Myocyte (in vitro differentiated cells): ENCODE results near the gene MLANA. TPM values are rescaled to one million over a fixed set of nuclear protein-coding genes. Genes with fewer than 3 reads are reported as not detected.

Experiments used
- DNase-seq: peaks from one replicate; pipeline ENCODE4 v3.0.0-alpha.2; 2012; ENCODE audit warnings: low read depth
- total RNA-seq: library from RNA; depleted of rRNA; stranded (reverse); fragments of >200 nt; gene quantifications from 2 replicates; pipeline ENCODE4 v1.2.3, GENCODE V29; 2014

MLANA gene
- total RNA-seq, 1 donor from 2014 or later, result 0.70 TPM

DNA sequence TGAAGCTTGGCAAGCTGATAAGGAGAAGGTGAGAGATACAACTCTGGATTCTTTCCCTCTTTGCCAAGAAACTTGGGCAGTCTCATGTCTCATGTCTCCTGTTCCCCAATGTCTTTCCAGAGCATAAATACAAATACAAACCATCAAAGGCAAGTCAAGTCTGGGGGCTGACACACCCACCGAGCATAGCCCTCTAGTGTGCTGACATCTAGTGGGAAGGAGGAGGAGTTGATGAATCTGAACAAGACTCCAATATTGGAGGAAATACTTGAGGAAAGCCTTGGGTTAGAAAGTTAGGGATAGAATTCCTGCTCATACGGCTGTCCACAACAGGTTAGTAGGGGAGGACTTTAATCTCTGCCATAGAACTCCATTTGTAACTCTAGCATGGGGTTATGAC is 8.6 kb downstream of the MLANA start:
- no peak for DNase-seq

DNA sequence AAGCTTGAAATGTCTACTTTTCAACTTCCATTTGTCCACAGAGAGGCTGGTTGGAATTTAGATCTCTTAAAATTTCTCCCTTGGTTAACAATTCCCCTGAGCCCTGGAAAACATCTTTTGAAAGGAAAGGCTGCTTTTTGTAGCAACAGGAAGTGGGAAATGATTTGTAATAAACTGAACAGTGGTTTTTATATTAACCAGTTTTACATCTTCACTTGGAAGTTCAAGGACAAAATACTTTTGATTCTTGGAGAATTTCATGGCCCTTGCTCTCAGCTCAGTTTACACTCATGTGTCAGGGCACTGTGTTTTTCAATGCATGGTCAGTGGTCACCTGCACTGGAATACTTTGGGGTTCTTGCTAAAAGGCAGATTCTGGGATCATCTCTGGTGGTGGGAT is 9.9 kb downstream of the MLANA start:
- DNase-seq, result peak; percentile 13

DNA sequence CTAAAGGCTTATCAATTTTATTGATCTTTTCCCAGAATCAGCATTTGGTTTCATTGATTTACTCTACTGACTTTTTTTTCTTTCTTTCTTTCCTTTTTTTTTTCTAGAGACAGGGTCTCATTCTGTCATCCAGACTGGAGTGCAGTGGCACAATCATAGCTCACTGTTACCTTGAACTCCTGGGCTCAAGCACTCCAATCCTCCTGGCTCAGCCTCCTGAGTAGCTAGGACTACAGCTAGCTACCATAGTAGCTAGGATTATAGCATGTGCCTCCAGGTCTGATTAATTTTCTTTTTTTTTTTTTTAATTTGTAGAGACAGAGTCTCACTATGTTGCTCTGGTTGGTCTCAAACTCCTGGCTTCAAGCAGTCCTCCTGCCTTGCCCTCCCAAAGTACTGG is 11.7 kb downstream of the MLANA start:
- no peak for DNase-seq

DNA sequence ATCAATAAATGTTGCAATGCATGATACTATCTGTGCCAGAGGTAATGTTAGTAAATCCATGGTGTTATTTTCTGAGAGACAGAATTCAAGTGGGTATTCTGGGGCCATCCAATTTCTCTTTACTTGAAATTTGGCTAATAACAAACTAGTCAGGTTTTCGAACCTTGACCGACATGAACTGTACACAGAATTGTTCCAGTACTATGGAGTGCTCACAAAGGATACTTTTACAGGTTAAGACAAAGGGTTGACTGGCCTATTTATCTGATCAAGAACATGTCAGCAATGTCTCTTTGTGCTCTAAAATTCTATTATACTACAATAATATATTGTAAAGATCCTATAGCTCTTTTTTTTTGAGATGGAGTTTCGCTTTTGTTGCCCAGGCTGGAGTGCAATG is 18.2 kb downstream of the MLANA start:
- DNase-seq, result no peak

DNA sequence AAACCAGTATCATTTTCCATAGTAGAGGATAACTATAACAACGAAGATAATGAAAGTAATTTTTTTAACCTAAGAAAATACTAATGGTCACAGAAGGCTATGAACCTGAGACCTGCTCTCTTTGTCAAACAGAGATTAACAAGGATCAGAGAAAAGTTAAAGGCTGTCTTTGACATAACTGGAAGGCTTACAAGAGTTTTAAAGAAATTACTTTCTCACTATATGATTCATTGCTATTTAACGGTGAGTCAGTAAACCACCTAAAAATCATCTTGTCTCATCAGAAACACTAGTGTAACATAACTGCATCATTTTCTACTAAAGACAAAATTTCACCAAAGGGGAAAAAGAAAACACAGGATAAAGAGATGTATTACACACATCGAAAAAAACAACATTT is 19.3 kb downstream of the MLANA start:
- no peak for DNase-seq

DNA sequence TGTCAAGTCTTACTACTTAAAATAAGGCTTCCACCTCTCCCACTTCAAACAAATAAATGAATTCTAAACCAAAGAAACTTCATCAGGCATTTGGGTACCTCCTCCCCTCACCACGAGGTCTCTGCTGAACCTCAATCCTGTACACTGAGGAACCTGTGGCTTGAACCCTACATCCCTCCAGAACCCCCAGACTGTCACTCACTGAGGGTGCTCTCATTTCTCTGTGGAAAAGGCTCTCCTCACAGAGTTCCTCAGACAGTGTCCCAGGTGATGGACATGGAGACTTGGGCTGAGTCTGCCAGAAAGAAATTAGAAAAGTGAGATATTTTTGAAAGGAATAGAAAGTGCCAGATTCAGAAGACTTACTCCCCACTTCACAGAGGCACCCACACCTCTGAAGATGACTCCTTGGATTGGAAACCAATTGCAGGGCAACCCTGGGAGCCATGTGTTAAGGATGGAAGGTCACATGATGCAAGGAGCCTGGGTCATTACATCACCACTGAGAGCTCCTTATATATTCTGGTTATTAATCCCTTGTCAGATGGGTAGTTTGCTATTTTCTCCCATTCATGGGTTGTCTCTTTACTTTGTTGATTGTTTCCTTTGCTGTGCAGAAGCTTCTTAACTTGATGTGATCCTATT is 19.8 kb downstream of the MLANA start:
- no peak for DNase-seq

DNA sequence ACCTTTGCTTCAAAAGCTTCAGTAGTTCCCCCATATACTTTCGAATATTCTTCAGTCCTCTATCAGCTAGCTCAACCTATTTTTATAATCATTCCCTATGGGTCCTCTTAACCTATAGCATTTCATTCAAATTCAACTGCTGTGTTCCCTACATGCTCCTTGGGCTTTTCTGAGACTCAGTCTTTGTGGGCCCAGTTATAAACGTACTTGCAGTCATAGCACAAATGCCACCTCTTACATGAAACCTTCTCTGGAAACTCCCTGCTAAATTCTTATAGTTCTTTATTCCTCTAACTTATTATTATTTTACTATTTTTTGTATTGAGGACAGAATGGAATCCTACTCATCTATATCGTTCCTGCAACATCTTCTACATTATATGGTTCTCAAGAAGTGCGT is 24.7 kb downstream of the MLANA start:
- no peak for DNase-seq

DNA sequence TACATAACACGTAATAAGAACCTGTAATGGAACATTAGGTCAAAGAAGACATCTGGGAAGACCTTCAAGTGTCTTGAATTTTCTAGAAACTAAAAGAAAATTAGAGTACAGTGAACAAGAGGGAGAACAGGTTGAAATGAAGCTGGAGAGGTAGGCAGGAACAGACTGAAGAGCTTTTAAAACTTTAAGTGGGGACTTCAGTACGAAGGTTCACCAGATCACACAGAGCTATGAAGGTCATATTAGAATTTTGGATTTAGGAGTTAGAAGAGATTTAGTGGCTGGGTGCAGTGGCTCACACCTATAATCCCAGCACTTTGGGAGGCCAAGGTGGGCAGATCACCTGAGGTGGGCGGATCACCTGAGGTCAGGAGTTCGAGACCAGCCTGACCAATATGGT is 26.6 kb downstream of the MLANA start:
- DNase-seq, result no peak

DNA sequence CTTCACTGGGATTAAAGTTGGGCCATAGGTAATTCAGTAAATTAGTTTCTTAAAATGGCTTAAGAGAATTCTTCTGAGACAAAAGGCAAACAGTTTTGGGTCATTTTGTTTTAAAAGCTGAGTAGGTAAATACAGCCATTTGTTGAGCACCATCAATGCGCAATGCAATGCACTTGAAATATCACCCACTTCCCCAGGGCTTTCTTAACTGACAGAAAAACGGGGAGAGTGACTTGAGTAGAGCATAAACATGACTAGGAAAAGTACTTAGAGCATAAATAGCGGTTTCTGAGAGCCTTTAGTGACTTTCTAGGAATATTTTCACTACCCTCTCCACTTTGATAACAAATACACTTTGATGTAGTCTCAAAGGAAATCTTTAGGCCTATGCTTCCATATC is 27.2 kb downstream of the MLANA start:
- DNase-seq, result no peak

DNA sequence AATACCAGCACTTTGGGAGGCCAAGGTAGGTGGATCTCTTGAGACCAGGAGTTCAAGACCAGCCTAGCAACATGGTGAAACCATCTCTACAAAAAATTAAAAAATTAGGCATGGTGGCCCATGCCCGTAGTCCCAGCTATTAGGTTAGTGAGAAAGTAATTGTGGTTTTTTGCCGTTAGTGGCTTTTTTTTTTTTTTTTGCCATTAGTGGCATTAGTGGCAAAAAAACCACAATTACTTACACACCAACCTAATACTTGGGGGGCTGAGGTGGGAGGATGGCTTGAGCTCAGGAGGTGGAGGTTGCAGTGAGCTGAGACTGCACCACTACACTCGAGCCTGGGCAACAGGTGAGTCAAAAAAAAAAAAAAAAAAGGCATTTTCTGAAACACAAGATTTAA is 27.8 kb downstream of the MLANA start:
- no peak for DNase-seq

DNA sequence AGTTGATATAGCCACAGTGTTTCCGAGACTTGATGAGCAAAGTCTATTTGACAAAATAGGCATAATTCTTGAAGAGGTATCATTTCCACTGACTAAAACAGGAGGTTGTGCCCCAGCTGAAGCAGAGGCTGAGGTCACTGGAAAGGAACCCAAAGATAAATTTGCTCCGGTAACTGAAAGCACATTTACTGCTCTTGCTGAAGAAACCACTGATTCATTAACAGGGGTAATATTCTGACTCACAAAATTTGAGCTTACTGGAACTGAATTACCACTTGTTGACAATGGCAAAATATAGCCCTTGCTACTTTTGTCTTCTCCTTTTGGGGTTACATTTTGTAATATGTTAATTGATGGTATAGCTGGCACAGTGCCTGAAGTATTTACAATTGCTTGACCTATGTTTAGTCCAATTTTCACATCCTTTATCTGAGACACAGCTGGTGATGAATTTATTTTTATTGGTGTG is 30.2 kb downstream of the MLANA start:
- no peak for DNase-seq

DNA sequence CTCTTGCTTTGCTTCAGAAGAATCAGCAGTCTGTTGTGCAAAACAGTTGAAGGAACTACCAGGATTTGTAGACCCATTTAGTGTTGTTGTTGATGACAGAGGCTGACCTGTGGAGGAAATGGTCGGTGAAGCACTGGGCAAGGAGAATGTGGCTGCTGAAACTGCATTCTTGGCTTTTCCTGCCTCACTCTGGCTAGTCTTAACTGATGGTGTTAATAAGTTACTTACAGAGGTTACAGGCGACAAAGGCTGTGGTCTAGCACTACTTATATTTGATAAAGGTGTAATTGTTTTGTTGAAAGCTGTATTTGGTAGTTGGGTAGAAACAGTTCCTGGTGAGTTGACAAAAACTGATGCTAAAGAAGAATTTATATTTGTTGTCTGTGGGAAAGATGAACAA is 31.5 kb downstream of the MLANA start:
- no peak for DNase-seq

DNA sequence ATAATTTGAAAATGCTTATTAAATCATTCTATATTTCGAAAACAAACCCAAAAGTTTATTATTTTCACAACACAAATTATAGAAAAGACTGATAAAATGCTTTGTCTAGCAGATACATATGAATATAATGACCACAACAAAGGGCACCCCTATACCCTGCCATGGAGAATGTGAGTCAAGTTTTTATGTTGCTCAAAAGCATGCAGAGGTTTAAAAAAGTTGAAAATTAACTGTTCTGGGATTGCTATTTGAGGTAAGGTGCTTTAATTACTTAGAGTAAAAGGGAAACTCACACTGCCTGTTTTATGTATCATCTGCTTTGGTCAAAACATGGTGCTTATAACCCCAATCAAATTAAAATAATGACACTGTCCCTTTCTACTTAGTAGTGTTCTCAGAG is 41.0 kb downstream of the MLANA start:
- DNase-seq, result no peak

DNA sequence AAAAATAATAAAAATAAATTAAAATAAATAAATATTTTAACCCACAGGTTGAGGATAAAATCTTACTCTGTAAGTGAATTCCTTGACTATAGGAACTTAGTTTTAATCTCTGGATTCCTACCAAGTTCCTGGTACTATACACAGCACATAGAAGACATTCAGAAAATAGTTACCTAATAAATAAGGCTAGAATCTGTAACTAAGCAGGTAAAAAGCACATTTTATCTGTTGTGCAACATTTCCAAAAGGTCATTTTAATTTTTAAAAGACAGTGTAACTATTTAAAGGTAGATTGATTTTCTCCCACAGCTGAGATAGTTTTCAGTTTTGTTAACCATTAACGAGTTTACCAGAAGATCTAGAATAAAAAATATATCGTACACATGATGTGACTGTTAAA is 47.8 kb downstream of the MLANA start:
- DNase-seq, result no peak

DNA sequence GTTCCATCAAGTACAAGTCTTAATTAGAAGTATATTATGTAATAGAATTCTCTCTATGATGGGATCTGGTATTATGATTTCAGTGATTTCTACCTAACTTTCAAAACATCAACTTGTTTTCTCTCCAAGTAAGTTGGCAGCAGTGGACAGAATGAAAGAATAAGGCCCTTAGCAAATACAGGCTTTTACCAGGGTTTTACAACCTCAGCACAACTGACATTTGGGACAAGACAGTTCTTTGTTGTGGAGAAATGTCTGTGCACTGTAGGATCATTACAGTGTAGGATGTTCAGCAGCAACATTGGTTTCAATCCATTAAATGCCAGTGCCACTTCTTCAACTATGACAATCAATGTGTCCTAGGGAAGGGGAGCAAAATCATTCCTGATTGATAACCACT is 48.8 kb downstream of the MLANA start:
- no peak for DNase-seq

DNA sequence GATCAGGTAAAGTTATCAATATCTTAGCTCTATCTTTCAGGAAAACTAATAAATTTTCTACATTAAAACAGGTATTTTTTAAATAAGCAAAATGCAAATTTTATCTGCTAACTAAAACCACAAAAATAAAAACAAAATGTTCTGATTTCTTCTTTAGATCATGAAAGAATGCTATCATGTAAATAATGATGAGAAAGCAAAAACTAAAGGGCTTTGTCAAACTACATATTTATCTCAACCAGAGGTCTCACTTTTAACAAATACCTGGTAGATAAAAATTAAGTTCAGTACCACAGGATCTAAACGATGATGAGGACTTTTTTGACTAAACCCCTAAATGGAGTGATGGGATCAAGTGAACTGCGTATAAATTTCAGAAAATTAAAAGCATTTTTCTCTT is 50.5 kb downstream of the MLANA start:
- no peak for DNase-seq

DNA sequence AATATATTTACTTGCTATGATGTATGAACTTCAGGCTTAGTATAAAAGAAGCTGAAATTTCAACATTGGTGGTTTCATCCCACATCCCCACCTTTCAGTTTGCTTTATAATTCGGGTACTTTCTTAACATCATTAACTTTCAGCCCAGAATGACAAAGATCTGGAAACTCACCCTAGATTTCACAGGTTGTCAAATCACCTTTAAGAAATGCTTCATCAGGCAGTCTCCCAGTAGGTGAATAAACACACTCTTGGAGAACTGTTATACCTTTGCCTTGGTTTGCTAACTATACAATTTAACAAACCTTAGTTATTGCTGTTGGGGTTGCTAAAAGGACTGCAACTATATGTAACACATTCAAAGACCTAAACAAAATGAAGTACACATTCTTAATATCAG is 54.4 kb downstream of the MLANA start:
- no peak for DNase-seq

DNA sequence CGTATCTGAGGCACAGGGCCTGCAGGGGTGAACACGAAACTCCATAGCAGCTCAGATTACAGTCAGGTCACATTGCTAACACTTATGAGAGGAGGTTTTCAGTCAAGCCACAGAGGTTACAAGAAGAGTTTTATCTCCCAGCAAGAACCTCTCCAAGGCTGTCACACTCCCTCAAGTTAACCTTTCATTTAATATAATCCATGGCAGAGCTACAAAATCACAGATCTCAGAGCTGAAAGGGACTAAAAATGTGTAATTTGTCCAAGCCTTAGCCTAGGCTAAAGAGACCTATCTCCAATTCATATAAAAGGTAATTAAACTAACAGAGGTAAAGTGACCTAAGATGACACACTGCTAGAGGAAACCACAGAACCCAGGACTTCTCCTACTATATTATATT is 57.2 kb downstream of the MLANA start:
- peak; percentile 15 for DNase-seq

DNA sequence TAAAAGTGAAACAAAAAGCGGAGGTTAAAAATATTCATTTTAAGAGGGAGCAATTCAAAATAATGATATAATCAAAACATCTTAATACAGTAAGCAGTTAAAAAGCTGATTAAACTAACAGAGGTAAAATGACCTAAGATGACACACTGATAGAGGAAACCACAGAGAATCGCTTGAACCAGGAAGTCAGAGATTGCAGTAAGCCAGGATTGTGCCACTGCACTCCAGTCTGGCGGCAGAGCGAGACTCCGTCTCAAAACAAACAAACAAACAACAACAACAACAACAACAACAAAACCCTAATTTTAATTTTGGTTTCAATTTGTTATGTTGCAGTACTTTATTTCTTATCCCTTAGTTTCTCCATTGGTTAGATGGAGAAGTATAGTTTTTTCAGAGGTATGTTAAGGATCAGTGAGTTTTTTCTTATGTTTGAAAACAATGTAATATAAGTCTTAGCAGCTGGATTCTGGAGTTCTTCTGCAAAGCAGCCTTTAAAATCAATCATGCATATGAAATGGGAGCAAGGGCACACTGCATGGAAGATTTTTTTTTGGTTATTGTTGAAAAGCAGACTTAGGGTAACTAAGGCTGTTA is 58.5 kb downstream of the MLANA start:
- DNase-seq, result peak; percentile 13

DNA sequence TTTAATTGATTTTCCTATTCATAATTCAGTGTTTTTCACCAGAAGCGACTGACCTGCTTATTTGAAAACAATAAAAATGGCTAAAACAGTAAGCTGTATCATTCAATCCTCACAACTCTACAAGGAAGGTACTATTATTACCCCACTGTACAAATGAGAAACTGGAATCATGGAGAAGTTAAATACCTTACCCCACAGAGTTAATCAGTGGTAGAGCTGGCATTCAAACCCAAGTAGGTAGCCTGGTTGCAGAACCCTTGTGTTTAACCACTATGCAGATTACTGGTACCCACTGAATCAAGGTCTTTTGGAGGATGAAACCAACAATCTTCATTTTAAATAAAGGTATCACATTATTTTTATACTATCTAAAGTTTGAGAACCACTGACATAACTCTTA is 59.6 kb downstream of the MLANA start:
- no peak for DNase-seq

DNA sequence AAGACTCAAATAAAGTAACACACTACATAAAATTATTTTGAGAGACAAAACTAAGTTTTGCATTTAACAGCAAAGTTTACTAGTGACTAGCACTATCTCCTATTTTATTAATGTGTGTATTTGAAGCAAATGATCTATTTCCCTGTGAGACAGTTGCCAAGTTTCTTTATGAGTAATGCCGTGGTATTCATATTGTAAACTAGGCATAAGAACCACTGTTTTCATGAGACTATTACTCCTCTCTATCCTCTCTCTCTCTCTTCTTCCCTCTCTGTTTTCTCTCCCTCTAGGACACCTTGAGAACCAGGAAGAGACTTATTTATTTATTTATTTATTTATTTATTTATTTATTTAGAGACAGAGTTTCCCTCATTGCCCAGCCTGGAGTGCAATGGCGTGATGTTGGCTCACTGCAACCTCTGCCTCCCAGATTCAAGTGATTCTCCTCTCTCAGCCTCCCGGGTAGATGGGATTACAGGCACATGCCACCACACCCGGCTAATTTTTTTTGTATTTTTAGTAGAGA is 61.1 kb downstream of the MLANA start:
- DNase-seq, result peak; percentile 2

DNA sequence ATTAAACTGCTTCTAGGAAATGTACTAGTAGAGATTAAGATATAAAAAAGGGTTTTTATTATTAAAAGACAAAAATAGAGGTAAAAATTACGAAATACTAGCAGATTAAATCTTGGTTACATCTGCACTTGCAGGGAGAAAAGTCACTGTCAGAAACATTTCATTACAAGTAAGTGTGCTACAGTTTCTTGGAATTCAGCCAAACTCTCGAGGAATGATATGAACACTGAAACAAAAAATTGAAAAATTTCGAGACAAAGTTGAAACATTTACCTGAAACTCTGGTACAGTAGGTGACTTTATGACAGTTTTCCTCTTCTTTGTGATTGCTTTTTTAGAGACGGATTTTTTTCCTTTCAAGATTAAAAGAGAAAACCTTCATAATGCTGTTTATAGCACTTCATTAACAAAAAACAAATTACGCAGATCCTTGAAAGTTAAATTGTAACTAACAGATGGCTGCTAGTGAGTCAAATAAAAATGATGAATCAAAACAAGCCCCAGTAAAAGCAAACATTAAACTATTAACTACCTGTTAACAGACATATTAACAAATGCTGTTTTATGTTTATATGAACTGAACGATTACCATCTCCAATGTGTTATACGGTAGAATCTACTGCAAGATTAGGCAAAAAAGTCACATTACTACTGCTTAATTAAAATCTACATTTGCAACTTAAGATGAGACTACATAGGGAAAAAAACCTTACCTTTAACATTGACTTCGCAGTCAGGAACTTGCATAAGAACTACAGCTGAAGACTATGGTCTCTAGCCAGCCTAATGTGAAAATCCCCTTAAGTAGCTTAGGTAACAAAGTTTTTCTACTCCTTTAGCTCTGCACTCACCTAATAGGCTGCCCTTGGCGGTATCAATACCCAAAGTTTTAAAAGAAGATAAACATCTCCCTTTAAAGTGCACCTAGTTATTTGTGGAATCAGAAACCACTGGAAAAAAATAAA is 63.3 kb downstream of the MLANA start:
- no peak for DNase-seq
